Measurements from ENCODE around the gene KCNK10.
"Not testable (repeated sequence)": the region's sequence is repeated elsewhere in the genome, so short reads cannot be mapped to it uniquely, and the experiment has no call there.

Gene KCNK10

GRCh38 chr14:88270776-88271175 lies 52.3 kb downstream of the KCNK10 start:
- Histone ChIP-seq H3K4me3 (ENCODE audit: insufficient read length, low read depth) (no peak overlapping the region), H3K4me1 (ENCODE audit: insufficient read depth, insufficient read length) (no peaks in the 10 kb centered on the region), H3K36me3 (ENCODE audit: insufficient read depth, insufficient read length, low read length) (no peaks in the 10 kb centered on the region), H3K9me3 (ENCODE audit: insufficient read depth, low read length) (no peaks in the 10 kb centered on the region), H3K27me3 (ENCODE audit: insufficient read depth, insufficient read length) (no peaks in the 10 kb centered on the region), H3K9ac (ENCODE audit: insufficient read length, low read depth) (no peak overlapping the region)
- DNase-seq (ENCODE audit: low read depth, low spot score) = no peak
- TF ChIP-seq YY1 (IDR thresholded peaks at IDR 0.05; ENCODE audit: insufficient read depth, insufficient read length) (no peak), SUZ12 (IDR thresholded peaks at IDR 0.05; ENCODE audit: extremely low read depth, insufficient read depth, insufficient read length) (no peak), ZNF274 (IDR thresholded peaks at IDR 0.05; ENCODE audit: low read depth, low read length) (no peak)

- Histone ChIP-seq H3K4me1 (ENCODE audit: insufficient read depth, insufficient read length) (no peaks in the 10 kb centered on the region), H3K4me3 (ENCODE audit: insufficient read length, low read depth) (no peak overlapping the region), H3K36me3 (ENCODE audit: insufficient read depth, insufficient read length, low read length) (no peaks in the 10 kb centered on the region), H3K27me3 (ENCODE audit: insufficient read depth, insufficient read length) (no peaks in the 10 kb centered on the region), H3K9ac (ENCODE audit: insufficient read length, low read depth) (no peak overlapping the region), H3K9me3 (ENCODE audit: insufficient read depth, low read length) (no peaks in the 10 kb centered on the region)
- TF ChIP-seq ZNF274 (IDR thresholded peaks at IDR 0.05; ENCODE audit: low read depth, low read length) = no peak
- no peak for TF ChIP-seq SUZ12 (IDR thresholded peaks at IDR 0.05; ENCODE audit: extremely low read depth, insufficient read depth, insufficient read length)
- no peak for DNase-seq (ENCODE audit: low read depth, low spot score)
Measured at GRCh38 chr14:88269806-88270420, 53.2 kb downstream of the KCNK10 start.

GRCh38 chr14:88266474-88266873 lies 56.6 kb downstream of the KCNK10 start:
- TF ChIP-seq SUZ12 (IDR thresholded peaks at IDR 0.05; ENCODE audit: extremely low read depth, insufficient read depth, insufficient read length) (no peak), YY1 (IDR thresholded peaks at IDR 0.05; ENCODE audit: insufficient read depth, insufficient read length) (no peak)
- no peak overlapping the region for H3K9ac ChIP-seq (ENCODE audit: insufficient read length, low read depth)
- no peaks in the 10 kb centered on the region for H3K36me3 ChIP-seq (ENCODE audit: insufficient read depth, insufficient read length, low read length)
- H3K27me3 ChIP-seq (ENCODE audit: insufficient read depth, insufficient read length) = no peaks in the 10 kb centered on the region
- no peak overlapping the region for H3K4me3 ChIP-seq (ENCODE audit: insufficient read length, low read depth)
- no peaks in the 10 kb centered on the region for H3K9me3 ChIP-seq (ENCODE audit: insufficient read depth, low read length)
- H3K4me1 ChIP-seq (ENCODE audit: insufficient read depth, insufficient read length) = no peaks in the 10 kb centered on the region
- DNase-seq (ENCODE audit: low read depth, low spot score) = no peak

- H3K36me3 ChIP-seq (ENCODE audit: insufficient read depth, insufficient read length, low read length) = no peaks in the 10 kb centered on the region
- H3K9me3 ChIP-seq (ENCODE audit: insufficient read depth, low read length) = no peaks in the 10 kb centered on the region
- H3K27me3 ChIP-seq (ENCODE audit: insufficient read depth, insufficient read length) = no peaks in the 10 kb centered on the region
- no peak for DNase-seq (ENCODE audit: low read depth, low spot score)
- TF ChIP-seq SUZ12 (IDR thresholded peaks at IDR 0.05; ENCODE audit: extremely low read depth, insufficient read depth, insufficient read length) (no peak), ZNF274 (IDR thresholded peaks at IDR 0.05; ENCODE audit: low read depth, low read length) (no peak), YY1 (IDR thresholded peaks at IDR 0.05; ENCODE audit: insufficient read depth, insufficient read length) (no peak)
- H3K9ac ChIP-seq (ENCODE audit: insufficient read length, low read depth) = no peak overlapping the region
- H3K4me3 ChIP-seq (ENCODE audit: insufficient read length, low read depth) = no peak overlapping the region
- no peaks in the 10 kb centered on the region for H3K4me1 ChIP-seq (ENCODE audit: insufficient read depth, insufficient read length)
Measured at GRCh38 chr14:88264116-88264515, 59.0 kb downstream of the KCNK10 start.

DNA sequence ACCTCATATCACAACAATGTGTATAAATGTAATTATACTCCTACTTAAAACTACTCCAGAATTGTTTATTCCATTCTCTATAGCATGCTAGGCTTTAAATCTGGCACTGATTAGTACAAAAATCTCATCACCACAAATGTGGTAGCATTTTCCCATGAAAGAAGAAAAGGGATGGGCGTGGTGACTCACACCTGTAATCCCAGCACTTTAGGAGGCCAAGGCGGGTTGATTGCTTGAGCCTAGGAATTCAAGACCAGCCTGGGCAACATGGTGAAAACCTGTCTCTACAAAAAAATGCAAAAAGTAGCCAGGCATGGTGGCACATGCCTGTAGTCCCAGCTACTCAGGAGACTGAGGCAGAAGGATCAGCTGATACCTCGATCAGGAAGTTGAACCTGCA lies 61.8 kb downstream of the KCNK10 start:
- not testable (repeated sequence) for H3K4me3 ChIP-seq (ENCODE audit: insufficient read length, low read depth); H3K9ac ChIP-seq (ENCODE audit: insufficient read length, low read depth); H3K9me3 ChIP-seq (ENCODE audit: insufficient read depth, low read length); H3K27me3 ChIP-seq (ENCODE audit: insufficient read depth, insufficient read length); H3K36me3 ChIP-seq (ENCODE audit: insufficient read depth, insufficient read length, low read length); DNase-seq (ENCODE audit: low read depth, low spot score); H3K4me1 ChIP-seq (ENCODE audit: insufficient read depth, insufficient read length)

- no peaks in the 10 kb centered on the region for H3K27me3 ChIP-seq (ENCODE audit: insufficient read depth, insufficient read length)
Measured at GRCh38 chr14:88258021-88258420, 65.0 kb downstream of the KCNK10 start.

DNA sequence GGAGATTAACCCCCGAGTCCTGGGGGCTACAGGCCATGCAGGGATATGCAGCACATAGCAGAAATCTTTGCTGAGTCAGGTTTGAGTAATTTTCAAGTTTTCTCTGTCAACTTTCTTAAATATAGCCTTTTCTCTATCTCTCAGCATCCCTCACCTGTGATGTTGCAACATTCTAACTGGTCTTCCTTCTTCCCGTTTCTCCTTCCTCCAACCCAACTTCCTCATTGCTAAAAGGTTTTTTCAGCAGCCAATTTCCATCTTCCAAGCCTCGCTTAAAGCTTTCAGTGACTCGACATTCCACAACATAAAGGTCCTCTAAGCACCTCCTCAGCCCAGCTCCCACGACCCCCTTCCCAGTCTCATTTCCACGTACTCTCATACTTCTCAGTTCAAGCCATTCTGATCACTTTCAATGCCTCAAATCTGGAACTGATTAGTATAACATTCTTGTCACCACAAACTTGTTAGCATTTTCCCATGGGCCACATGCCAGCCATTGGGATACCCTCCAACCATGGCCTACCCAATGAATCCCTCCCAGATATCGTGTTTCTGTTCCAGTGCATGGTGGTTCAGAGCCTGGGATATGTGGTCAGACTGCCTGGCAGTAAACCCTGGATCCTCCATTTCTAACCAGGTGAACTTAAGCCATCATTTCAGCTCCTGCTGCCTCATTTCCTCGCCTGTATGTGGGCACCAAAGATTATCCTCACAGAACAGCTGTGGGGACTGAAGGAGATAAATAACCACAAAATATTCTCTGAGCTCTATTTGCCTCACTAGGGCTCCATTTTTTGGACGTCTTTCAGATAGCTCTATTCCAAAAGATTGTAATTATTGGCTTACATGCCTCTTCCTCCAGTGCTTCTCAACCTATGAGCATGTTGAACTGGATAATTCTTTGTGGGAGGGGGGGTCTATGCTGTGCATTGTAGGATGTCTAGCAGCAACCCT lies 65.8 kb downstream of the KCNK10 start:
- DNase-seq (ENCODE audit: low read depth, low spot score) = no peak
- Histone ChIP-seq H3K9me3 (ENCODE audit: insufficient read depth, low read length) (no peaks in the 10 kb centered on the region), H3K36me3 (ENCODE audit: insufficient read depth, insufficient read length, low read length) (no peaks in the 10 kb centered on the region), H3K9ac (ENCODE audit: insufficient read length, low read depth) (no peak overlapping the region), H3K4me3 (ENCODE audit: insufficient read length, low read depth) (no peak overlapping the region), H3K4me1 (ENCODE audit: insufficient read depth, insufficient read length) (no peaks in the 10 kb centered on the region), H3K27me3 (ENCODE audit: insufficient read depth, insufficient read length) (no peaks in the 10 kb centered on the region)
- TF ChIP-seq ZNF274 (IDR thresholded peaks at IDR 0.05; ENCODE audit: low read depth, low read length) (no peak), YY1 (IDR thresholded peaks at IDR 0.05; ENCODE audit: insufficient read depth, insufficient read length) (no peak), SUZ12 (IDR thresholded peaks at IDR 0.05; ENCODE audit: extremely low read depth, insufficient read depth, insufficient read length) (no peak)

More at GRCh38 chr14:88258021-88258420, 65.0 kb downstream of the KCNK10 start:
- Histone ChIP-seq H3K4me3 (ENCODE audit: insufficient read length, low read depth) (no peak overlapping the region), H3K36me3 (ENCODE audit: insufficient read depth, insufficient read length, low read length) (no peaks in the 10 kb centered on the region), H3K9me3 (ENCODE audit: insufficient read depth, low read length) (no peaks in the 10 kb centered on the region), H3K4me1 (ENCODE audit: insufficient read depth, insufficient read length) (no peaks in the 10 kb centered on the region), H3K9ac (ENCODE audit: insufficient read length, low read depth) (no peak overlapping the region)
- TF ChIP-seq SUZ12 (IDR thresholded peaks at IDR 0.05; ENCODE audit: extremely low read depth, insufficient read depth, insufficient read length) (no peak), ZNF274 (IDR thresholded peaks at IDR 0.05; ENCODE audit: low read depth, low read length) (no peak), YY1 (IDR thresholded peaks at IDR 0.05; ENCODE audit: insufficient read depth, insufficient read length) (no peak)
- no peak for DNase-seq (ENCODE audit: low read depth, low spot score)
